Heart left ventricle (tissue), 16 donors: ENCODE results near the gene SBNO2. TPM values are rescaled to one million over a fixed set of nuclear protein-coding genes. Genes with fewer than 3 reads are reported as not detected.
"Not testable (repeated sequence)": the region's sequence is repeated elsewhere in the genome, so short reads cannot be mapped to it uniquely, and the experiment has no call there.

Experiments used
- ATAC-seq, 4 donors: fragments of 200-7000 bp; cut with Tn5 transposase; one replicate each; pipeline ENCODE4 v1.9.1; 2020 to 2022; ENCODE audit warnings: moderate library complexity in 4 of 4, mild to moderate bottlenecking in 3 of 4, moderate number of reproducible peaks in 1 of 4
- DNase-seq, 5 donors: peaks; one replicate each; pipeline ENCODE4 v3.0.0-alpha.2; 2020
- H3K27ac ChIP-seq, 12 donors: fragments of 200-600 bp; sonication (generic) in 4 of 12; one replicate each; pipeline versions ENCODE4 v1.5.0 to v1.8.0; 2016 to 2022; ENCODE audit warnings: mild to moderate bottlenecking in 2 of 12
- H3K27me3 ChIP-seq, 9 donors: fragments of 200-600 bp; sonication (generic) in 2 of 9; one replicate each; pipeline versions ENCODE4 v1.5.1 to v1.8.0; 2016 to 2022; ENCODE audit warnings: mild to moderate bottlenecking in 3 of 9
- H3K36me3 ChIP-seq, 9 donors: fragments of 200-600 bp; sonication (generic) in 2 of 9; one replicate each; pipeline versions ENCODE4 v1.5.0 to v1.8.0; 2018 to 2022; ENCODE audit warnings: mild to moderate bottlenecking in 2 of 9
- H3K4me1 ChIP-seq, 12 donors: fragments of 200-600 bp; sonication (generic) in 4 of 12; one replicate each; pipeline versions ENCODE4 v1.5.0 to v1.8.0; 2016 to 2022; ENCODE audit warnings: mild to moderate bottlenecking in 3 of 12
- H3K4me3 ChIP-seq, 12 donors: fragments of 200-600 bp; sonication (generic) in 4 of 12; one replicate each; pipeline versions ENCODE4 v1.5.0 to v1.8.0; 2017 to 2022; ENCODE audit warnings: mild to moderate bottlenecking in 9 of 12, moderate library complexity in 4 of 12
- H3K9me3 ChIP-seq, 12 donors: fragments of 200-600 bp; sonication (generic) in 4 of 12; one replicate each; pipeline versions ENCODE4 v1.5.0 to v1.8.0; 2016 to 2022; ENCODE audit warnings: mild to moderate bottlenecking in 1 of 12
- POLR2A ChIP-seq, 2 donors: fragments of 450-650 bp; IDR thresholded peaks; one replicate each; pipeline ENCODE4 v1.6.1; 2017; ENCODE audit warnings: antibody characterized with exemption in 2 of 2, mild to moderate bottlenecking in 2 of 2, moderate library complexity in 2 of 2
- WGBS, 4 donors: extraction: QIAGEN DNeasy Blood & Tissue Kit in 2 of 4; methylation state at CpG; one replicate each; pipeline versions ENCODE4 v1.1.5 to v1.1.7; 2013 to 2018; 5-methylcytosine and 5-hydroxymethylcytosine counted together
- intact Hi-C, 10 donors: fragments of 100-400 bp; cut with DNase I; formaldehyde crosslinking; loops; one replicate each; pipeline versions ENCODE4 v1.11.1 to v1.14.2; 2022
- polyA plus RNA-seq, 2 donors: library from polyadenylated mRNA; stranded (reverse); fragments of 200-250 nt; gene quantifications; one replicate each; pipeline ENCODE4 v1.2.3, GENCODE V29; 2013
- total RNA-seq, 9 donors: library from RNA; depleted of rRNA in 2 of 9; stranded (reverse); fragments of >200 nt in 2 of 9; fragmentation: NEBNext Ultra II Directional in 3 of 9; extraction: Animal tissue kit (Norgen Biotek cat#: 25700) in 3 of 9; gene quantifications; one replicate each; pipeline versions ENCODE4 v1.1.0 to v1.2.4, GENCODE V29; 2016 to 2023
- TF ChIP-seq, protein P1 (sequence below), 12 donors: fragments of 200-600 bp; sonication (generic) in 4 of 12; IDR thresholded peaks; one replicate each; pipeline versions ENCODE4 v1.5.0 to v1.8.0; 2018 to 2022; ENCODE audit warnings: antibody characterized with exemption in 12 of 12, mild to moderate bottlenecking in 5 of 12
- donor health status: ischemic (EF 13 %, LVEDD 7.1; RV severe dilation, severe dysfunction).
- donor health status: healthy with polysubstance abuse.
- donor health status: DM: no; HTN: yes; CAD: no.
- donor health status: DM: no; HTN: no; CAD: no.
- donor health status: ischemic (EF 25% LVEDD 6.9; RV normal size, moderate dysfunction).
- donor health status: ischemic (EF 25% LVEDD 5.7; RV mildly dilated, moderate dysfunction).
- donor health status: healthy.
- donor health status: DM: yes; HTN: yes; CAD: no.
- donor health status: ischemic (EF 35%, LVEDD 5.7; RV mildly dilated, moderate dysfunction).
- donor health status: nonischemic (EF 11% LVEDD 7.7; RV severe dilation, severe dysfunction).
- donor health status: DM: yes; HTN: yes; CAD: no.
- donor health status: PGD.
- donor health status: ischemic (EF 29% LVEDD 5.4; RV normal size, mild dysfunction).
- donor health status: nonischemic (EF 23%, LVEDD 6.1; RV moderate dilation, normal function).

Gene SBNO2
- total and polyA plus RNA-seq, 11 donors = 9.9 to 78.9 (median 18.7) TPM

DNA sequence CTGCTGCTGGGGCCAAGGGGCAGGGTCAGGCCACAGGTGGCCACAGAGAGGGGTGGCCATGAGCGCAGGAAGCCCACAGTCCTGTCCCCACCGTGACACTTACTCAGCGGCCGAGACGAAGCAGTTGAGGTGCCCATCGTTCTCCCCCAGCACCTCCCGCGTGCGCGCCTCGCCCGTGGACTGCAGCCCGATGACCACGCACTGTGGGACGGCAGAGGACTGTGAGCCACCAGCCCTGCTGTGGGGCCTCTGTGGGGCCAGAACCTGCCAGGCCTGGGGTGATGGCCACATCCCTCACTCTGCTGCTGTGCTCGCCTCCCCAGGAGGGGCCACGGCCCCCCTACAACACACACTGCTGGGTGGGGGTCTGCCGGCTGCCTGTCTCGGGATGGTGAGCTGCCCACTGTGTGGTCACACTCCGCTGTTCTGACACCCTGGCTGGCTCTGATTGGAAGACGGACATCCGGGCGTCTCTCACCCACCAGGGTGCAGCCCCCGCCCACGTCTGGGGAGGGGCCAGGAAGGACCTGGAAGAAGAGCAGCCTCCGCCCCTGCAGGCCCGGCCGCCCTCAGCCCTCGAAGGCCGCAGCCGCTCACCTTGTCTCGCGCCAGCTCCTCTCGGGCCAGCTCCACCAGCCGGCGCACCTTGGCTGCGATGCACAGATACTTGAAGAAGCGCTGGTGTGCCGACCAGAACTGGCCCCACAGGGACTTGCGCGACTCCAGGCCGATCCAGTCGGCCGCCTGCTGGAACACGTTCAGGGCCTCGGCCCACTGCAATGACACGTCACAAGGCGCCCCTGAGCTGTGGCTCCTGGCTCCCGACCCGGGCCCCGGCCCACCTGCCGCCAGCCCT lies 57.1 kb downstream of the SBNO2 start:
- H3K9me3 ChIP-seq = no peaks in the 10 kb centered on the region
- peaks cover 5 to 23% (median 16%) of the 10 kb centered on the region in 12 donors for H3K4me1 ChIP-seq
- H3K27me3 ChIP-seq = no peaks in the 10 kb centered on the region
- no peak for DNase-seq
- WGBS, 4 donors = 91 to 95% (median 93%) methylated on average over 36 to 52 of the region's 52 CpGs
- peaks cover 2 to 100% (median 77%) of the 10 kb centered on the region in 9 donors for H3K36me3 ChIP-seq
- H3K4me3 ChIP-seq = no peak overlapping the region
- TF ChIP-seq, protein P1, sequence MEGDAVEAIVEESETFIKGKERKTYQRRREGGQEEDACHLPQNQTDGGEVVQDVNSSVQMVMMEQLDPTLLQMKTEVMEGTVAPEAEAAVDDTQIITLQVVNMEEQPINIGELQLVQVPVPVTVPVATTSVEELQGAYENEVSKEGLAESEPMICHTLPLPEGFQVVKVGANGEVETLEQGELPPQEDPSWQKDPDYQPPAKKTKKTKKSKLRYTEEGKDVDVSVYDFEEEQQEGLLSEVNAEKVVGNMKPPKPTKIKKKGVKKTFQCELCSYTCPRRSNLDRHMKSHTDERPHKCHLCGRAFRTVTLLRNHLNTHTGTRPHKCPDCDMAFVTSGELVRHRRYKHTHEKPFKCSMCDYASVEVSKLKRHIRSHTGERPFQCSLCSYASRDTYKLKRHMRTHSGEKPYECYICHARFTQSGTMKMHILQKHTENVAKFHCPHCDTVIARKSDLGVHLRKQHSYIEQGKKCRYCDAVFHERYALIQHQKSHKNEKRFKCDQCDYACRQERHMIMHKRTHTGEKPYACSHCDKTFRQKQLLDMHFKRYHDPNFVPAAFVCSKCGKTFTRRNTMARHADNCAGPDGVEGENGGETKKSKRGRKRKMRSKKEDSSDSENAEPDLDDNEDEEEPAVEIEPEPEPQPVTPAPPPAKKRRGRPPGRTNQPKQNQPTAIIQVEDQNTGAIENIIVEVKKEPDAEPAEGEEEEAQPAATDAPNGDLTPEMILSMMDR (IDR thresholded peaks at IDR 0.05) = no peak
- TF ChIP-seq POLR2A (IDR thresholded peaks at IDR 0.05) = no peak
- intact Hi-C loops = loop anchor here in 1 of 10 donors (5.0 kb wide), 1 partner anchor 55 kb away; the partner anchor contains the start of gene SBNO2
- ATAC-seq = no peak
- H3K27ac ChIP-seq = no peak overlapping the region

DNA sequence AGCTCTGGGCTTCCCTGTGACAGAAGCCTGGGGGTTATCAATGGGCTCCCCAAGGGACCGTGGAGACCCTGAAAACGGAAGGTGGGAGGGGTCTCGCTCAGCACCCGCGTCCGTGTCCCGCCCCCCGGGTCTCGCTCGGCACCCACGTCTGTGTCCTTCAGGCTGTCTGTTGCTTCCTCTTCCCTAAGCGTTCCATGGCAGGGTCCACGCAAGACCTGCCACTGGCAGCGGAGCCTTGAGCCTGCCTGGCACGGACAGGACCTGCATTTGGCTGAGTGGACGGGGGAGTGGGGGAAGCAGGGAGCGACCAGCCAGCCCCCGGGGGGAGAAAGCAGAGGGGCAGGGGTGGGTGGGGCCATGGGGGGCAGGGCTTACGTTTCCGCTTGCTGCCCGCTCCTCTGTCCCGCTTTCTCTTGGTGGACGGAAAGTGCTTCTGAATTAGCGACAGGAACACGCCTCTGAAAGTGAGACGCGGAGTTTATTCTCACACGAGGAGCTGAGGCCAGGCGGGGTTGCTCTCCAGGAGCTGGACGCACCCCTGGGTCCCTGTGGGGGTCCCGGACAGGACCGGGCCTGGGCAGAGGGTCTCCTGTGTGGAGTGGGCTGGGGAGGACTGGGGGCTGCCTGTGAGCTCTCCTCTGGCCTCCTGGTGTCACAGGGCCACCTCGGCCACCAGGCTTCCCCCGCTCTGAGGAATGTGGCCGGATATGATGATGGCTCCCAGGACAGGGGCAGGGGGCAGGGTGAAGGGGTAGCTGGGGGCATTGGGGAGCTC lies 58.2 kb downstream of the SBNO2 start:
- TF ChIP-seq, protein P1 (IDR thresholded peaks at IDR 0.05) = no peak
- no peak for TF ChIP-seq POLR2A (IDR thresholded peaks at IDR 0.05)
- Histone ChIP-seq H3K4me3 (no peak overlapping the region), H3K27ac (no peak overlapping the region), H3K27me3 (no peaks in the 10 kb centered on the region), H3K9me3 (no peaks in the 10 kb centered on the region), H3K4me1 (peaks cover 5 to 26% (median 16%) of the 10 kb centered on the region in 12 donors), H3K36me3 (peaks cover 2 to 97% (median 74%) of the 10 kb centered on the region in 9 donors)
- DNase-seq = peak in 2 of 5 donors; percentile 21 to 22
- ATAC-seq = no peak
- intact Hi-C loops = loop anchor here in 1 of 10 donors (5.0 kb wide), 1 partner anchor 56 kb away; the partner anchor contains the start of gene SBNO2
- WGBS, 4 donors = 86 to 94% (median 93%) methylated on average over 27 to 35 of the region's 35 CpGs

DNA sequence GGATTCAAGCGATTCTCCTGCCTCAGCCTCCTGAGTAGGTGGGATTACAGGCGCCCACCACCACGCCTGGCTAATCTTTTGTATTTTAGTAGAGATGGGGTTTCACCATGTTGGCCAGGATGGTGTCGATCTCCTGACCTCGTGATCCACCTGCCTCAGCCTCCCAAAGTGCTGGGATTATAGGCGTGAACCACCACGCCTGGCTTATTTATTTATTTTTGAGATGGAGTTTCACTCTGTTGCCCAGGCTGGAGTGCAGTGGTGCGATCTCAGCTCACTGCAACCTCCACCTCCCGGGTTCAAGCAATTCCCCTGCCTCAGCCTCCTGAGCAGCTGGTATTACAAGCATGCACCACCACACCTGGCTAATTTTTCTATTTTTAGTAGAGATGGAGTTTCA lies 59.3 kb downstream of the SBNO2 start:
- not testable (repeated sequence) for H3K4me3 ChIP-seq, ATAC-seq, DNase-seq, H3K9me3 ChIP-seq, H3K27ac ChIP-seq, H3K27me3 ChIP-seq
- intact Hi-C loops = loop anchor here (5.0 kb wide), 4 partner anchors 58 to 123 kb away; partner anchors contain the start of genes SBNO2 (in 2 of the 10) and CBARP (in 1 of the 10)
- 94 to 98% (median 97%) methylated on average over 9 of the region's 9 CpGs for WGBS, 4 donors
- peaks cover 5 to 29% (median 16%) of the 10 kb centered on the region in 12 donors for H3K4me1 ChIP-seq
- peaks cover 0 to 96% (median 69%) of the 10 kb centered on the region in 9 donors for H3K36me3 ChIP-seq

DNA sequence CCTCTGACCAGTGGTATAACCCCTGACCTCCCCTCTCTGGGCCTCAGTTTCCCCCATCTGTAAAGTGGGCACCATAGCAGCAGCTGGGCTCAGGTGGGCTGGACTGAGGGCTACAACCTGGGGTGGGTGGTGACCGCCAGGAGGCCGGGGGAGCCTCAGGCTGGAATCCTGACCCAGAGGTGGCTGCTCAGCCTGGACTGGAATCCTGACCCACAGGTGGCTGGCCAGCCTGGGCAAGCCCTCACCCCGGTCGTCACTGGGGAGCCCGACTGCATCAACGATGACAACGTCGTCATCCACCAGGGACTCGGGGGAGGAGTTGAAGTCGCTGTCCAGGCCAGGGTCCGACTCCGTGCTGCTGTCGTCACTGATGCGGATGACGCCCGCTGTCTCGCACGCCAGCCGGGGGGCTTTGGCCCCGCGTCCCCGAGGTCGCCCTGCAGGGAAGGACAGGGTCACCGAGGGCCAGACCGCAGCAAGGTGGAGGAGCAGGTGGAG lies 60.0 kb downstream of the SBNO2 start:
- intact Hi-C loops = loop anchor here (1.0 to 5.0 kb wide), 5 partner anchors 58 to 126 kb away; partner anchors contain the start of genes CBARP (in 1 of the 10) and SBNO2 (in 1 of the 10)
- H3K36me3 ChIP-seq = peaks cover 0 to 96% (median 65%) of the 10 kb centered on the region in 9 donors
- no peak for ATAC-seq
- TF ChIP-seq POLR2A (IDR thresholded peaks at IDR 0.05) = no peak
- H3K4me1 ChIP-seq = peaks cover 5 to 29% (median 16%) of the 10 kb centered on the region in 12 donors
- no peaks in the 10 kb centered on the region for H3K27me3 ChIP-seq
- H3K4me3 ChIP-seq = peak overlapping the region in 1 of 12 donors; percentile 28
- H3K27ac ChIP-seq = peak overlapping the region in 9 of 12 donors; percentile 54 to 85 (median 75)
- DNase-seq = peak in 1 of 5 donors; percentile 37
- H3K9me3 ChIP-seq = no peaks in the 10 kb centered on the region
- 91 to 95% (median 93%) methylated on average over 7 to 25 of the region's 25 CpGs for WGBS, 4 donors
